Measurements from ENCODE around the gene ERP27.

The ERP27 gene

DNA sequence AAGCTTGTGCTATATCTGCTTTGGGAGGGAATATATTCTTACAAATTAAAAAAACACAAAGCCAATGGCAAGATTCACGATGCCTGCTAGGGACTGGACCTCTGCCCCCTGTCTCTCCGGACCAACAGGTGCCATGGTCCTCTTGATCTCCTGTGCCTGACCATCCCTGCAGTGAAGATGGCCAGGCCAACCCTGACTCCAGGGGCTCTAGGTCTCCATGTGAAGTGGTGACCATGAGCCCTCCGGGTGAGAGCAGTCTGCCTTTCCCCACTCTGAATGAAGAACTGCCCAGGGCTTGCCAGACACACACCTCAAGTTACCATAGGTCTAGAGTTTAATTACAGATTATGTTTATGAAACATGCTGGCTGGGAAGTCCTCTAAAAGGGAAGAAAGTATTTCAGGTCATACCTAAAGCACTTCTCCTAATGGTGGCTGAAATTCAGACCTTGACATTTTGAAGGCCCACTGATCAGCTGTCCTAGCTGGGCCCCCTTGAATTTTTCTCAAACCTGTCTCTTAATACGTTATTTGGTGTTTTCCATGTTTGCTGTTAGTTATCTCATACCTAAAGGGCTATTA, 21.7 kb upstream of the ERP27 start:
- DNase-seq (ENCODE audit: low read depth in 2 of 3, low spot score in 1 of 3): no peak

DNA sequence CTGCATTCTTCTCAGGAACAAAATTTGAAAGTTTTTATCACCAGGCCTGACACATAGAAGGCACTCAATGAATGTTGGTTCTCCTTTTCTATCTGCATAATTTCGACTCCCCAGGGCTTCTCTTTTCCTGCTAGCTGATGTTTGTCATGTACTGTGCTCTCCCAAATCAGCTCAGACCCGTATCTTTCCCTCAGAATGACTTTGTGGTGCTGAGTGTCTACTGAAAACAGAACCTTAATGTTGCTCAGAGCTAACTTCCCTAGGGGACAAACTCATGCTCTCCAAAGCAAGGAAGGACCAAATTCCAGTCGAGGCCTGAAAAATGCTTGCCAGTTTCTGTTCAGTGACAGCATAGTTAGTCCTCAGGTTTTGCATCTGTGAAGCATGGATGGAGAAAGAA, 21.1 kb upstream of the ERP27 start:
- no peak for DNase-seq (ENCODE audit: low read depth in 2 of 3, low spot score in 1 of 3)

DNA sequence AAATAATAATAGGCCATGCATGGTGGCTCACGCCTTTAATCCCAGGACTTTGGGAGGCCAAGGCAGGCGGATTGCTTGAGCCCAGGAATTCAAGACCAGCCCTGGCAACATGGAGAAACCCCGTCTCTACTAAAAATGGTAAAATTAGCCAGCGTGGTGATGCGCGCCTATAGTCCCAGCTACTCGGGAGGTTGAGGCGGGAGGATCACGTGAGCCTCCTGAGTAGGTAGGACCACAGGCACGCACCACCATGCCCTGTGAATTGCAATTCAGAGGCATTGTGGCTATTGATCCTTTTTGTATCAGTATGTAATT, 20.7 kb upstream of the ERP27 start:
- no peak for DNase-seq (ENCODE audit: low read depth in 2 of 3, low spot score in 1 of 3)

DNA sequence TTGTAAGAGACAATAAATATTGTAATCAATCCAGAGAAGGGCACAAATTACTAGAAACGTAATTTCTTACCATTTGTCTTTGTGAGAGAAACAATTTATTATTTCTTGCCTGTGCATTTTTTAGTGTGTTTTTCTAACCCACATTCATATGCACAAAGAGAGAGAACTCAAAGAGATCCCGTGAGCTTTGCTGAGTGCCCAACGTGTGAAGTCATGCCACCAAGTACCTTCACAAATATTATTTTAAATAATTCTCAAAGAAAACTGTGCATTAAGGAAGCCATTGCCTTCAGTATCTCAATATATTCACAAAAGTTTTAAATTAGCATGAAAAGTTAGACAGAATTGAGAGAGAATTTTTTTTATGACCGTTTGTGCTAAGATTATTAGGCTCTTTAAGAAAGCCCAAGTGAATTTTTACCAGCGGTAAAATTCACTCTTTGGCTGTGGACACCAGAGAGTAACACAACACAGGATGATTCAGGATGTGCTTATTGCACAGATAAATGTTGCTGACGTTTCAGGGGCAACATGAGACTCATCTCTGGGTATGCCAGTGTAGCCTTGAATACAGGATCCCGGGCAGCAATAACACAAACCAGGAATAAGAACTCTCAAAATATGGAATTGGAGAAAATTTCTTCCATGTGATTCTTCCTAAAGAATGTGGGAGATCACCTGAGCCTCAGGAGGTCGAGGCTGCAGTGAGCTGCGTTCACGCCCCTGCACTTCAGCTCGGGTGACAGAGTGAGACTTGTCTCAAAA, 20.2 kb upstream of the ERP27 start:
- DNase-seq (ENCODE audit: low read depth in 2 of 3, low spot score in 1 of 3): no peak

DNA sequence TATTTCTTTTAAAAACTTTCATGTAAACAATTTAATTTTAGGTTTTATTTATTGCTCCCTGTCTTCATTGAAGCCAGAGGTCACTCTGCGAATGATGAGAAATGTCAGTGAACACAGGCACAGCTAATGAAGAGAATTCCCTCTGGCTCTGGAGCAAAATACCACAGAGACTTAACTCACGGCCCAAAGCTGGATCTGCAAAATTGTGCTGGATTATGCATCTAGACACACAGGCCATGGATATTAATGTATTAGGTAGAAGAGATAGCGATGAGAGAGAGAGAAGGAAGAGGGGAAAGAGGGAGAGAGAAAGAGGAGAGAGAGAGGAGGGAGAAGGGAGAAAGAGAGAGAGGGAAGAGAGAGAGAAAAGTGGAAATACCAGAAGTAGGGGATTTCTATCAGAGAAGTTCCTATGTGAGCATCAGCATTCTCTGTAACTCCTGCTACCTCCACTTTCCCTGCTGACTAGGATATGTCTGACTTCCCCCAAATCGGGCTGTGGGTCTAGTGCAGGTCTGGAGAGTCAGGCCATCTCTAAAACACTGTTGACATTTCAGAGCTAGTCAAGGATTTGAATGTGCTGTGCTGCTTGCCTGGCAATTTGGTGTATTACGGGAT, 19.3 kb upstream of the ERP27 start:
- no peak for DNase-seq (ENCODE audit: low read depth in 2 of 3, low spot score in 1 of 3)

DNA sequence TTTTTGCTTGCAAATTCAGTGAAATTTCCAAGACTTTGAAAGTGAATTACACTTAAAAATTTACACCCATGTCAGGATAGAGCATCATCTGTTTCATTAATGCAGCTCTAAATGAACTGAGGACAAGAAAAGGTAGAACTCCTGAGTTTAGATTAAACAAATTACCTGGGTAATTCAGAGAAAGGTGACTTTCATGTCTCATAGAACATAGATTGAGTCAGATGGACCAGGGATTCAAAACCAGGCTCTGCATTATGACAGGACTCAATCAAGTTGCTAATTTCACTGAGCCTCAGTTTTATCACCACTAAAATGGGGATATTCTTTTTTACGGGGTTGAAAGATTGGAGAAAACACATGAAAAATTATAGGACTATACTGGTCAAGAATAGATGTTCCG, 18.6 kb upstream of the ERP27 start:
- no peak for DNase-seq (ENCODE audit: low read depth in 2 of 3, low spot score in 1 of 3)

DNA sequence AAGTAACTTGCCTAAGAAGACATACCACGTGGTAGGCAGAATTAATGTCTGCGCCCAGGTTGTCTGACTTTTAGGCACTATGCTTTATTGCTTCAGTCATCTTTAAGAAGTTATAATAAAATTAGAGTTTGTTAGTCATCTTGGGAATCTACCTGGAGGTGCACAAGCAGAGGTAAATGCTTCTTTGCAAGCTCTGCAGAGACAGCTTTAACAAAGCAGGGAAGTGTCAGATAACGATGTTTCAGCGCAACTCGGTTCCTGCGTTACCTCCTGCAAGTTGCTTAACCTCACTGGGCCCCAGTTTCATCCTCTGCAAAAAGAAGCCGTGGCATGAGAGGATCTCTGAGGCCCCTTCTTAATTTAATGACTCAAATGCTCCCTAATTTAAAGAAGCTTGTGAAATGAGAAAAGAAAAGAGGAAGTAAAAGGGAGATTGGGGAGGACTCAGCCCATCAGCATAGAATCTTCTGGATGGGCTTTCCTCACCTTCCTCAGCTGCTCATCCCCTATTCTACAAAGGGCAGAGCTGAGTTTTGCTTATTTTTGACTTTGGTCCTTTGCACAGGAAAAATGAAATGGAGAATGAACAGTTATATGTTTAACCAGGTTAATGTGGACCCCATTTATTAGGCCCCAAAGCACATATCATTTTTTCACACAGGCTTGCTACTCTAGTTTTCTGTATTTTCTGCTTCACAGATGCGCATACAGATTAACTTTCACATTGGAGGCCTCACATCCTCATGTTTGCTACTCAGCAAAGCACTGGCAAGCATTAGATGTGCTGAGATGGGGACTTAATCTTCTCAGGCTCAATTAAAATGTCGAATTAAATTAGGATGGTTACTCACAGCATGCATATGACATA, 17.9 kb upstream of the ERP27 start:
- DNase-seq (ENCODE audit: low read depth in 2 of 3, low spot score in 1 of 3): no peak

DNA sequence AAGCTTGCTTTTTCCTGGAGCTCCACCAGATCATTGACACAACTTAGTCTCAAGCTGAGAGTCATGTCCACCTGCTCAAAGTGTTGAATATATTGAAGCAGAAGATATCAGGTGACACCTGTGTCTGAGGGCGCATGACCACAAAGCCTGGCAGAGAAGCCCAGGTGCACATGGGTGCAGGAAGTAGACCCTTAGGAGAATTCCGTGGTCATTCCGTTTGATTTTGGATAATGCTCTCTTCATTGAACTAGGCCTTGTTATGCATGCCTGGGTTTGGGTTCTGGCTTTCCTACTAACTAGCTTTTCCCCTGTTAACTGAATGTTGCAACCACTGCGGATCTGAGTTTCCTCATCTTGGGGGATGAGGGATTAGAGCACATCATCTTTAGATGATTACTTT, 15.9 kb upstream of the ERP27 start:
- DNase-seq (ENCODE audit: low read depth in 2 of 3, low spot score in 1 of 3): no peak

DNA sequence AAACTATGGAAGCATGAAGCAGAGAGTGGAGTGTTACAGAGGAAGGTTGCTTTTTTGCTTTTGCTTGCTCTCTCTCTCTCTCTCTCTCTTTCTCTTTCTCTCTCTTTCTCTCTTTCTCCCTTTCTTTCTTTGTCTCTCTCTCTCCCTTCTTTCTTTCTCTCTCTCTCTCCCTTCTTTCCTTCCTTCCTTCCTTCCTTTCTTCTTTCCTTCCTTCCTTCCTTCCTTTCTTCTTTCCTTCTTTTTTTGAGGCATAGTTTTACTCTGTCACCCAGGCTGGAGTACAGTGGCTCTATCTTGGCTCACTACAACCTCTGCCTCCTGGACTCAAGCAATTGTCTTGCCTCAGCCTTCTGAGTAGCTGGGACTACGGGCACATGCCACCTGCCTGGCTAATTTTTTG, 15.4 kb upstream of the ERP27 start:
- no peak for DNase-seq (ENCODE audit: low read depth in 2 of 3, low spot score in 1 of 3)

DNA sequence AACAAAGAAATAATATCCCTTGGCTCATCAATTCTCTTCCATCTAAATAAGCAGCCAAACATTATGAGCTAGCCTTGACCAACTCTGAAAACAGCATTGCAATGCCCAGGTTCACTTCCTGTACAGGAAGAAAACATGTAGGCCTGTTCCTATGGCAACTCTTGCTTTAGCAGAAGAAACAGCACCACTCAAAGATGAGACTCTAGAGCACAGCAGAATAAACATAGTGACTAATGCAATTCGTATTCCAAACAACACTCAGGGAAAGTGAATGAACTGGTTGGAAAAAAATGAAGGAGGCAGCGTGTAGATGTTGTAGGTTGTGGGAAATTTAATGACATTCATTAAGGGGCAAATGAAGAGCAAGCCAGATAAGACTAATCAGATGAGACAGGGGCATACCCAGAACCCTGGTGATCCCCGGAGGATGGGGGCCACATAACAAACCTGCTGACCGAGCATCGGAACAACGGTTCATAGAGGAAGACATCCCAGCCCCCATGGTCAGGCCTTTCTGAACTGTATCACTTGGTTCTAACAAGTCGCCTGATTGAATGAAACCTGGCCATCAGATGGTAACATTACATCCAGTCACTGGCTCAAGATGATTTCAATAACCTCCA, 14.1 kb upstream of the ERP27 start:
- no peak for DNase-seq (ENCODE audit: low read depth in 2 of 3, low spot score in 1 of 3)

DNA sequence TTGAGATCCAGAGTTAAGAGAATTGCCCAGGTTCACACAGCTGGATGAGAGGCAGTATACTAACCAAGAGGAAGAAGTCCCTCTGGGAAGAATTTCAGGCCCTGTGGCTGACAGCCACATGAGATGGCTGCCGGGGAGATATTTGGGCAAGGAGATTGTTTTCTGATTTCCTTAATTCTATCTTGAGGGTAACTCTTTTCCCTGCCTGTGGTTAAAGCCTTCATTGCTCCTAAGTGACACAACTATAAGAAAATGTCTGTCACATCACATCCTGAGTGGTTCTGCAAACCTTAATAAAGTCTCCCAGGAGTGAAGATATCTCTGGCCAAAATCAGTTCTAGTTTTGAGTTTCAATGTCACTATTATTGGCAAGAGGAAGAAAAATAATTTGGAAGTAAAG, 13.5 kb upstream of the ERP27 start:
- no peak for DNase-seq (ENCODE audit: low read depth in 2 of 3, low spot score in 1 of 3)

DNA sequence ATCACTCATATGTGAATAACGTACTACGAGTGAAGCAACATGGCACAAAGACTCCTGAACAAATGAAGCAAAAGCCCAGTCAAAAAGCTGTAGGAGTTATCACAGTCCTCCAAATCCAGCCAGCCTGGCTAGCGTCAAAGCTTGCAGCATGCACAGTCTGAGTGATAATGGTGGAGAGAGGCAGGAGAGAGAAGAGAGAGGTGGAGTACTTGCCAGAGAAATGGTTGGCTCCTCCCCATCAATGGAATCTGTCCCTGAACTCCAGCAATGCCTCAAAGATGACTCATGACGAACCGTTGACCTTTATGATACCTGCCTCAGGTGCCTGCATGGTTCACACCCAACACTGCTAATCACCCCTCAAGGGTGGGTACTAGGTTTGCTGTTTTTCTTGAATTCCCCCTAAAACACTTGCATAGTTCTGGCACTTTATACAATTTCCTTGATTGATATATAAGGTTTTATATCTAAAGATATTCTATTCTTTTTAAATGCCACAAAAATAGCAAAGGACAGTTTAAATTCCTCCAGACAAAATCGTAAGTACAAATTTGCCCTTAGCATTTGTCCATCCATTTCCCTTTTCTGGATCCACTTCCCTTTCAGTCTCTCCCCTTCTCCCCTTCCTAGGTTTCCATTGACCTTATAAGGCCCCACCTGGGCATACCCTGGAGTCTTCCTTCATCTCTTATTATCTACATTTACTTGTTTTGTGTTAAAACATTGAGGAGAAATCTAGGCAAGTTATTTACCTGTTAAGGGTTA, 12.8 kb upstream of the ERP27 start:
- no peak for DNase-seq (ENCODE audit: low read depth in 2 of 3, low spot score in 1 of 3)

DNA sequence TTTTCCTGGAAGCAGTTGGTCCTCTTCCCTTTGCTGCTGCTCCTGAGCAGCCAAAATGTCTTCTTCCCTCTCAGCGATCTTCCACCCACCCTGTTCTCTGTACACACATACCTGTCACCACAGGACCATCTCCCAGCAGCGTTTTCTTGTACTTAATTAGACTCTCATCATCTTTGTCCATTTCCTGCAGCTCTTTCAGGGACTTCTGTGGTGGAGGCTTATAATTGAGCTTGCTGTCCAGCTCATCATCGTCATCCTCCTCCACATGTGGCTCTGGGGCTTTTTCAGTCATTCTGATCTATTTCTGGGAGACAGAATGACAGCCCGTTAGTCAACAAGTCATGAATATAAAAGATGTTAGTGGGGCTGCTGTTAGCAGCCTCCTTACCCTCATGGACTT, 12.1 kb upstream of the ERP27 start:
- DNase-seq (ENCODE audit: low read depth in 2 of 3, low spot score in 1 of 3): no peak

DNA sequence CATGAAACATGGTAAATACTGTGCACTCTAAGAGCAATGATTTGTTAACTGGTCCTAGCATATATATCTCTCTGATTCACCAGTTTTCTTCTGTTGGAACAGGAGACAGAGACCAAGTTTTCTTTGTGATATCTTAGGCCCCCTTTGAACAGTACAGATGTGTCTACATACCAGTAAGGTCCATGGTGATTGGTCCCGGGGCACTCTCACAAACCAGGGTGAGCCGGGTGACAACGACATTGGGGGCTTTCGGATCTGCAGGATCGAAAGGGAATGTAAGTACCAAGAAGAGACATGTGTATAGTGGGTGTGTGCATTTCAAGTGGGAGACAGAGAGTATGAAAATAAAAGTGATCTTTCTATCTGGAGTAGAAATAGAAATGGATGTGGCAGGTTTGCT, 11.3 kb upstream of the ERP27 start:
- no peak for DNase-seq (ENCODE audit: low read depth in 2 of 3, low spot score in 1 of 3)

DNA sequence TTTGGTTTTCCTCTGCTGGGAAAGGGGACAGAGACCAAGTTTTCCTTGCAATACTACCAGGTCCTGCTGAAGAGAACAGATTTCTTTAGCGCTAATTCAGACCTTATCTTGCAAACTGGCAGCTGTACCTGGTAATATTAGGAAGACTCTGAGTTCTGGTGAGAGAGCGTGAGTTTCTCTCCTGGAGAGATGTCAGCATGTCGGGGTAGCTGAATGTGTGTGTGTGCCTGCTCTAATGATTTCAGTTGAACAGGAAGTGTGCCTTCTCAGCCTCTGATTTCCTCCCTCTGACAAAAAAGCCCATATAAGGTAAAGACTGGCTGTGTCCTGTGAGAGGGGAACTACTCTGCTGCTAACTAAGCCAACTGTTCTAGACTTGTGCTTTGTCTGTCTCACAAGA, 10.3 kb upstream of the ERP27 start:
- peak in 1 of 3 donors; percentile 43 for DNase-seq (ENCODE audit: low read depth in 2 of 3, low spot score in 1 of 3)

DNA sequence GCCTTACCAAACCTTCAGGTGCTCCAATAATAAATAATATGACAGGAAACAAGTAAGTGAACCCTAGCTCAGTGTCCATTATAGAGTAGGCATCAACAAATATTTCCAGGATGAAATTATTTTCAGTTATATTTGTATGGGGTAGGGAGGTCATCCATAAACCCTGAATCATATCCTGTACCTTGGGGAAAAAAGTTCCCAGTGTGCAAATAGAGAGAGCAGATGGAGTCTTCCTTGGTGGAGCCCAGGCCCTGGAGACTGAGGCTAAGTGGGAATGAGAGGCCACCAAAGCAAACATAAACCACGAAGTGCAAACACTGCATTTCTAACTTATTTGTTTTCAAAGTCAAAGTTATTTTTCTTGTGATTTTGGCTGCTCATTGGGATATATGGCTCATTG, 8.5 kb upstream of the ERP27 start:
- DNase-seq (ENCODE audit: low read depth in 2 of 3, low spot score in 1 of 3): no peak

DNA sequence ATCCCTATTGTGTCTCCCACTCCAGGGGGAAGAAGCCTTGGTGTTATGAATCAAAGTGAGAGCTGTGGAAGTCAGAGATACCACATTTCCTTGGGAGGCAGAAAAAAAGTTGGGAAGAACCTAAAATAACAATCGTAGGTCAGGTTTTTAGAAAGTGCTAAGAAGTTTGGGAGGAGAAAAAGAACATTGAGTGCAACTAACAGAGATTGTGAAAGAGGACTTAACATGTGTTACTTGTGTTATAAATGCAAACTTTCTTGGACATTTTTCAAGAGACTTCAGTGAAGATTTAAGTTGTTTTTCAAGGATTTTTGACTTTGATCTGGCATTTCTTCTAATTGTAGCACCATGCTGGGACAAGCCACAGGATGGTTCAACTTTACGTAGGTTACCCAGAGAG, 7.8 kb upstream of the ERP27 start:
- no peak for DNase-seq (ENCODE audit: low read depth in 2 of 3, low spot score in 1 of 3)

DNA sequence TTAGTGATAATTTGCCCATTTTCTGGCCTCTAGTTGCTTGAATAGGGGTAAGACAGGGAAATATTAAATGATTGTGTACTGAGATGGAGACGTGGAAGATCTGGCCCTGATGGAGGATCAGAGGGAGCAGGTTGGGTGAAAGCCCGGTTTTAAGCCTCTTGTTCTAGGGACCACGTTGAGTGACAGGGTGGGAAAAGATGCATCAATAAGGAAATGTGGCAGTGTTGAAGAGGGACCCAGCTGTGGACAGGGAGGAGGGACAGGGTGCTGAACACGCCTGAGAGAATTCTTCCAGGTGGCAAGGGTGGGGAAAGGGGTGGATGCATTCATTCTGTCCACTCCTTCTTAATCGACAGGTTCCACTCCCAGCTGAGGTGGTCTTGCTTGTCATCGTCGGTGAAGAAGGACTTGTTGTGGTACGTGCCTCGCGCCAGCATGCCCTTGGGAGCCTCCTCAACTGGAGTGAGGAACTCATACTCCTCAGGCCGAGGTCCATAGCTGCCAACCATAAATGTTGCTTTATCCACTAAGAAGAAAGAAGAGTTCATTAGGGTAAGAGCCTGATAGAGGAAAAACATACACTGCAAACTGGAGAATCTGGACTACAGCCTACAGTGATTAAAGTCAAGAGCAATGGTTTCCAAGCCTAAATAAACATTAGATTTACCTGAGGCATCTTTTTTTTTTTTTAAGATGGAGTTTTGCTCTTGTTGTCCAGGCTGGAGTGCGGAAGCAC, 4.0 kb upstream of the ERP27 start:
- DNase-seq (ENCODE audit: low read depth in 2 of 3, low spot score in 1 of 3): no peak

DNA sequence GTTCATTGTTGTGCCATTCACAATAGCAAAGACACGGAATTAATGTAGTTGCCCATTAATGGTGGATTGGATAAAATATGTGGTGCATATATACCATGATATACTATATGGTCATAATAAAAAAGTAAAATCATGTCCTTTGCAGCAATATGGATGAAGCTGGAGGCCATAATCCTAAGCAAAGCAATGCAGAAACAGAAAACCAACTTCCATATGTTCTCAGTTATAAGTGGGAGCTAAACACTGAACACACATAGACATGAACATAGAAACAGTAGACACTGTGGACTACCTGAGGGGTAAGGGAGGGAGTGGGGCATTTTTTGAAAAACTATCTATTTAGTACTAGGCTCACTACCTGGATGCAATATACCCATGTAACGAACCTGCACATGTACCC, 3.0 kb upstream of the ERP27 start:
- DNase-seq (ENCODE audit: low read depth in 2 of 3, low spot score in 1 of 3): no peak

DNA sequence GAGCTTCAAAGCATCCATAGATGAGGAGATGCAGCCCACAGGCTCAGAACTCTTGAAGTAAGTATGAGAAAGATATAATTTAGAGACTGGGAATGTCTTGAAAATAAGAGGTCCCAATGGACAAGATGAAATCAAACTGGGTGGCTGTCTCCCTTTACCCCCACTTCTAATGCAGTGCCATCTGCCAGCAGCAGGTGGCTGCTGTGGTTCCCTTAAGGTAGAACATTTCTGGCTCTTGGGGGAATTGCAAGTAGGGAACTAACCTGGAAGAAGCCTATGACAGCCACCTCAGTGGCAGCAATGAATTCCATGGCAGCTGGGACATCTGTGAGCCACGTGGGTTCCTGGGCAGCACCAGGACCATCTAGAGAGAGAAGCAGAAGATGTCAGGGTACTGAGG, 648 bp downstream of the ERP27 start:
- DNase-seq (ENCODE audit: low read depth in 2 of 3, low spot score in 1 of 3): no peak
